Measurements from ENCODE around the gene PAX5.

GRCh38 chr9:36996706-36997086 is 37.4 kb downstream of the PAX5 start:
- no peak for TF ChIP-seq POLR2AphosphoS5 (IDR thresholded peaks at IDR 0.05; ENCODE audit: low read depth, low read length)
- TF ChIP-seq POLR2A (IDR thresholded peaks at IDR 0.05; ENCODE audit: low read depth, low read length): no peak
- TF ChIP-seq TAF1 (IDR thresholded peaks at IDR 0.05; ENCODE audit: low read depth, low read length): no peak
